Sigmoid colon (tissue), 4 donors: ENCODE data around the gene NAB2.

Experiments
- POLR2AphosphoS5 ChIP-seq, 4 donors: sonication (generic); formaldehyde crosslinking; IDR thresholded peaks; one replicate each; pipeline ENCODE4 v1.6.1; 2017; ENCODE audit warnings: antibody characterized with exemption in 4 of 4
- TF ChIP-seq, protein P1 (sequence below), 4 experiments: fragments of 450-650 bp in 3 of 4; fragments of 200-600 bp in 1 of 4; IDR thresholded peaks; one replicate each; pipeline ENCODE4 v1.5.1; 2016 to 2019; ENCODE audit warnings: antibody characterized with exemption in 4 of 4, mild to moderate bottlenecking in 3 of 4, moderate library complexity in 2 of 4

GRCh38 chr12:57046947-57047890 is 41.7 kb upstream of the NAB2 start:
- TF ChIP-seq, protein P1, sequence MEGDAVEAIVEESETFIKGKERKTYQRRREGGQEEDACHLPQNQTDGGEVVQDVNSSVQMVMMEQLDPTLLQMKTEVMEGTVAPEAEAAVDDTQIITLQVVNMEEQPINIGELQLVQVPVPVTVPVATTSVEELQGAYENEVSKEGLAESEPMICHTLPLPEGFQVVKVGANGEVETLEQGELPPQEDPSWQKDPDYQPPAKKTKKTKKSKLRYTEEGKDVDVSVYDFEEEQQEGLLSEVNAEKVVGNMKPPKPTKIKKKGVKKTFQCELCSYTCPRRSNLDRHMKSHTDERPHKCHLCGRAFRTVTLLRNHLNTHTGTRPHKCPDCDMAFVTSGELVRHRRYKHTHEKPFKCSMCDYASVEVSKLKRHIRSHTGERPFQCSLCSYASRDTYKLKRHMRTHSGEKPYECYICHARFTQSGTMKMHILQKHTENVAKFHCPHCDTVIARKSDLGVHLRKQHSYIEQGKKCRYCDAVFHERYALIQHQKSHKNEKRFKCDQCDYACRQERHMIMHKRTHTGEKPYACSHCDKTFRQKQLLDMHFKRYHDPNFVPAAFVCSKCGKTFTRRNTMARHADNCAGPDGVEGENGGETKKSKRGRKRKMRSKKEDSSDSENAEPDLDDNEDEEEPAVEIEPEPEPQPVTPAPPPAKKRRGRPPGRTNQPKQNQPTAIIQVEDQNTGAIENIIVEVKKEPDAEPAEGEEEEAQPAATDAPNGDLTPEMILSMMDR (IDR thresholded peaks at IDR 0.05), result no peak
- TF ChIP-seq POLR2AphosphoS5 (IDR thresholded peaks at IDR 0.05), result no peak
